CD4-positive, CD25-positive, alpha-beta regulatory T cell (primary cell): ENCODE measurements around the gene CATSPERZ. TPM values are rescaled to one million over a fixed set of nuclear protein-coding genes. Genes with fewer than 3 reads are reported as not detected.

Experiments used
- ATAC-seq, 2 donors: fragments of 150-1000 bp; cut with Tn5 transposase; one replicate each; pipeline ENCODE4 v1.10.0; 2021; ENCODE audit warnings: low read depth in 2 of 2, moderate number of reproducible peaks in 2 of 2, moderate library complexity in 1 of 2
- DNase-seq, 3 donors: peaks; one replicate each; pipeline versions ENCODE4 v3.0.0 to v3.0.0-alpha.2; 2012 to 2022; ENCODE audit warnings: mixed read lengths in 1 of 3
- H3K27ac ChIP-seq: one replicate; pipeline ENCODE4 v1.7.0; 2013; ENCODE audit warnings: mild to moderate bottlenecking, low read length; ENCODE audit not compliant: insufficient read depth, poor library complexity, severe bottlenecking
- H3K27me3 ChIP-seq: one replicate; pipeline ENCODE4 v1.7.0; 2013; ENCODE audit warnings: low read length; ENCODE audit not compliant: control insufficient read depth, insufficient read depth
- H3K36me3 ChIP-seq: one replicate; pipeline ENCODE4 v1.7.0; 2013; ENCODE audit warnings: mild to moderate bottlenecking, low read length, moderate library complexity; ENCODE audit not compliant: control insufficient read depth, insufficient read depth
- H3K4me1 ChIP-seq: 2 replicates; pipeline ENCODE4 v1.7.0; 2013; ENCODE audit warnings: mild to moderate bottlenecking, low read length; ENCODE audit not compliant: insufficient read depth, control insufficient read depth, poor library complexity, severe bottlenecking
- H3K4me3 ChIP-seq: one replicate; pipeline ENCODE4 v1.7.0; 2013; ENCODE audit warnings: low read depth, mild to moderate bottlenecking, low read length, moderate library complexity
- H3K9me3 ChIP-seq, 2 experiments: 1 replicate in 1 of 2; 2 replicates in 1 of 2; pipeline ENCODE4 v1.7.0; 2013; ENCODE audit warnings: low read length in 2 of 2, mild to moderate bottlenecking in 1 of 2, moderate library complexity in 1 of 2; ENCODE audit not compliant: control insufficient read depth in 2 of 2
- H3K27ac Mint-ChIP-seq, 3 donors: one replicate each; pipeline ENCODE4 v1.8.0; 2020 to 2022; ENCODE audit warnings: mild to moderate bottlenecking in 3 of 3, mixed read lengths in 3 of 3, moderate library complexity in 2 of 3
- H3K27me3 Mint-ChIP-seq: one replicate; pipeline ENCODE4 v1.8.0; 2022; ENCODE audit warnings: mild to moderate bottlenecking, mixed read lengths
- H3K36me3 Mint-ChIP-seq: one replicate; pipeline ENCODE4 v1.8.0; 2020; ENCODE audit warnings: mixed read lengths
- H3K4me1 Mint-ChIP-seq, 4 donors: one replicate each; pipeline ENCODE4 v1.8.0; 2020 to 2022; ENCODE audit warnings: mixed read lengths in 4 of 4, mild to moderate bottlenecking in 1 of 4
- H3K4me3 Mint-ChIP-seq, 4 donors: one replicate each; pipeline ENCODE4 v1.8.0; 2020 to 2022; ENCODE audit warnings: mild to moderate bottlenecking in 4 of 4, mixed read lengths in 4 of 4, moderate library complexity in 3 of 4
- H3K9me3 Mint-ChIP-seq, 7 donors: one replicate each; pipeline ENCODE4 v1.8.0; 2020 to 2022; ENCODE audit warnings: mixed read lengths in 7 of 7, mild to moderate bottlenecking in 3 of 7, moderate library complexity in 2 of 7
- polyA plus RNA-seq, 4 donors: library from polyadenylated mRNA; unstranded; fragments of 300-500 nt; fragmentation: Illumina TruSeq; gene quantifications; one replicate each; pipeline ENCODE4 v1.2.3, GENCODE V29; 2021
- total RNA-seq: library from RNA; stranded (reverse); gene quantifications from one replicate; pipeline ENCODE4 v1.2.3, GENCODE V29; 2022

Gene CATSPERZ
- total and polyA plus RNA-seq, 5 donors from 2014 or later = not detected

DNA sequence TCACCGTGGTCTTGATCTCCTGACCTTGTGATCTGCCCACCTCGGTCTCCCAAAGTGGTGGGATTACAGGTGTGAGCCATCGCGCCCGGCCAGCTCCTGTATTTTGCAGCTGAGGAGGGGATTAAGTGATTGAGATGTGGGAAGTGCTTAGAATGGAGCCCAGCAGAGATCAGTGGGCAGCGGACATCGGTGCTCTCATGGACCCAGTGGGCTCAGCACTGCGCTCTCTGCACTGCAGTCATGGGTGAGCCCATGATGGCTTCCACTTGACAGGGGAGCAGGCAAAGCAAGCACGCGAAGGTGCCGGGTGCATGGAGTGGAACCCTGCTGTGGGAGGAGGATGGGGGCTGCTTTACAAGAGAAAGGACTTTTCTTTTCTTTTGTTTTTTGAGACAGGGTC, 30.7 kb downstream of the CATSPERZ start:
- Histone ChIP-seq H3K4me3 (no peak overlapping the region), H3K4me1 (peaks cover 8% of the 10 kb centered on the region), H3K36me3 (peaks cover 6% of the 10 kb centered on the region), H3K27ac (no peak overlapping the region), H3K27me3 (no peaks in the 10 kb centered on the region), H3K9me3 (no peaks in the 10 kb centered on the region)
- H3K9me3 Mint-ChIP-seq = no peaks in the 10 kb centered on the region
- no peak for DNase-seq
- no peak for ATAC-seq
- H3K4me3 Mint-ChIP-seq = no peak overlapping the region
- no peaks in the 10 kb centered on the region for H3K27me3 Mint-ChIP-seq
- peak overlapping the region in 1 of 3 donors; percentile 66 for H3K27ac Mint-ChIP-seq
- no peaks in the 10 kb centered on the region for H3K36me3 Mint-ChIP-seq
- peaks cover 0 to 7% (median 6%) of the 10 kb centered on the region in 4 donors for H3K4me1 Mint-ChIP-seq

DNA sequence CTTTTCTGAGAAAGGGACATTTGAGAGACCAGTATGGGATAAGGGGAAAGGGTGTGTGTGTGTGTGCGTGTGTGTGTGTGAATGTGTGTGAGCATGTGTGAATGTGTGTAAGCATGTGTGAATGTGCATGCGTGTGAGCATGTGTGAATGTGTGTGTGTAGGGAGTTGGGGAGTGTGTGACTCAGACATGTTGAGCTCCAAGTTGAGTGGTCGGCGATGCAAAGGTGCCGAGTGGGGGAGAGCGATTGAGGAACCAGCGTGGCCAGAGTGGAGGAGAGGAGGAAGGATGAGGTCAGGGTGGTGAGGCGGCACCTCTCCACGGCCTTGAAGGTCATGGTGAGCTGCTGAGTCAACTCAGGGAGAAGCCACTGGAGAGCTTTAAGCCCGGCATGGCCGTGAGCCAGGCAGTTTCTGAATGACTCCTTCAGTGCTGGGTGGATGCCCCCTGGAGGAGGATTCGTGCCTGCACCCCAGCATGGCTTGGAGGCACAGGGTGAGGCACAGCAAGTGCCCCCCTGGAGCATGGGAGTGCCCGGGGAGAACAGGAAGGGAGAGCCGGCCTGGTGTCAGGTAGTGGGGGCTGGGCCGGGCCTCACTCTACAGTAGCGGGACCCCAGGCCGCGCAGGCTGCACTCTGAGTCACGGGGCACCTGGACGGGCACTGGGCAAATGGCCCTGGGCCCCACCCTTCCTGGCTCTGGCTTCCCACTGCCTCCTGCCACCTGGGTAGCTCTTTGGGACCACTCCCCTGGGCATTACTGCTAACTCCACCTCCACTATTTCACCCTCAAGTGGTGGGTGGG, 31.6 kb downstream of the CATSPERZ start:
- peak overlapping the region in 2 of 3 donors; percentile 28 to 66 for H3K27ac Mint-ChIP-seq
- peaks cover 6% of the 10 kb centered on the region for H3K36me3 ChIP-seq
- no peak overlapping the region for H3K27ac ChIP-seq
- peak; percentile 71 to 80 for ATAC-seq
- H3K27me3 Mint-ChIP-seq = no peaks in the 10 kb centered on the region
- H3K9me3 ChIP-seq = no peaks in the 10 kb centered on the region
- H3K27me3 ChIP-seq = no peaks in the 10 kb centered on the region
- no peaks in the 10 kb centered on the region for H3K36me3 Mint-ChIP-seq
- peak; percentile 42 to 82 (median 60) for DNase-seq
- peak overlapping the region in 2 of 4 donors; percentile 39 to 42 for H3K4me3 Mint-ChIP-seq
- no peaks in the 10 kb centered on the region for H3K9me3 Mint-ChIP-seq
- H3K4me1 Mint-ChIP-seq = peaks cover 0 to 7% (median 6%) of the 10 kb centered on the region in 4 donors
- no peak overlapping the region for H3K4me3 ChIP-seq
- H3K4me1 ChIP-seq = peaks cover 8% of the 10 kb centered on the region

DNA sequence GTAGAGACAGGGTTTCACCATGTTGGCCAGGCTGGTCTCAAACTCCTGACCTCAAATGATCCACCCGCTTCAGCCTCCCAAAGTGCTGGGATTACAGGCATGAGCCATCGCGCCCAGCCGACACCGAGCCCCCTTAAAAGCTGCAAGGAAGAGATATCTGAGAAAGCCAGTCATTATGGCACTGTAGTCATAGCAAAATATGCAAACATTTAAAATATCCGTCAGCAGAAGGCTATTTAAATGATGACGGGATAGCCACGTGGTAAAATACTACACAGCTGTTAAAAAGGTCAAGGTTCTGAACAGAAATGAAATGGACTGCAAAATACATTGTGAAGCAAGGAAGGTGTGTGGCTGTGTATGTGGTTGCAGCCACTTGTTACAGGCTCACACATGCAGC, 33.4 kb downstream of the CATSPERZ start:
- no peak overlapping the region for H3K27ac ChIP-seq
- Mint-ChIP-seq H3K27ac (peak overlapping the region in 1 of 3 donors; percentile 9), H3K9me3 (no peaks in the 10 kb centered on the region), H3K4me3 (peak overlapping the region in 1 of 4 donors; percentile 68), H3K36me3 (peaks cover 4% of the 10 kb centered on the region), H3K4me1 (peaks cover 0 to 18% (median 14%) of the 10 kb centered on the region in 4 donors), H3K27me3 (no peaks in the 10 kb centered on the region)
- ATAC-seq (no peak), DNase-seq (no peak)
- H3K27me3 ChIP-seq = no peaks in the 10 kb centered on the region
- peaks cover 8% of the 10 kb centered on the region for H3K4me1 ChIP-seq
- H3K9me3 ChIP-seq = no peaks in the 10 kb centered on the region
- peaks cover 6% of the 10 kb centered on the region for H3K36me3 ChIP-seq
- H3K4me3 ChIP-seq = no peak overlapping the region

DNA sequence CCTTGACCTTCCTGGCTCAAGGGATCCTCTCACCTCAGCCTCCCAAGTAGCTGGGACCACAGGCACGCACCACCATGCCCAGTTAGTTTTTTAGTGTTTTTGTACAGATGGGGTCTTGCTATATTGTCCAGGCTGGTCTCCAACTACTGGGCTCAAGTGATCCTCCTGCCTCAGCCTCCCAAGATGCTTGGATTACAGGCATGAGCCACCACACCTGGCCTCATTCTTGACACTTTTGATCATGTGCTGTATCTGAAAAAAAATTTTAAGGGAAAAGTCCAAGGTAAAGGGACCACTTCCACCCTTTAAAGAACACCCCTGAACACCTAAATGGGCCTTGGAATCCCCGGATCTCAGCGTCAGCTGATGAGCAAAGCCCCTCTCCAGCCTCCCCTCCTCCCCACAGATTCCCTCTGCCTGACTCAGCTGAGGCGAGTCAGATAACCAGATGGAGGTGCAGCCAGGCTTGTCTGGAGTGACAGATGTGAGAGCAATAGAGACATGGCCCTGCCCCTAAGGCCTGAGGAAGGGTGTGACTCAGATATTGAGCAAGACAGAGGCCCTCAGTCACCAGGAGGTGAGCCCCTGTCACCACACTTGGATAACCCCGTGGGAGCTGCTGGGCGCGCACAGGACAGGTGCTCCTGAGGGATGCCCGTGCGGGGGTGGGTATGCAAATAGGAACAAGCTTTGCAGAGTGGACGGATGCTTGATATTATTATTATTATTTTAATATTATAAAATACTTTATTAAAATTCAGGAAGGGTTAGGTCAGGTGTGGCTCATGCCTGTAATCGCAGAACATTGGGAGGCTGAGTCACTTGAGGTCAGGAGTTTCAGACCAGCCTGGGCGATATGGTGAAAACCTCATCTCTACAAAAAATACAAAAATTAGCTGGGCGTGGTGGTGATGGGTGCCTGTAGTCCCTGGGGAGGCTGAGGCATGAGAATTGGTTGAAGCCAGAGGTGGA, 34.9 kb downstream of the CATSPERZ start:
- peaks cover 4% of the 10 kb centered on the region for H3K36me3 Mint-ChIP-seq
- H3K4me3 ChIP-seq = no peak overlapping the region
- H3K4me3 Mint-ChIP-seq = no peak overlapping the region
- H3K27me3 ChIP-seq = no peaks in the 10 kb centered on the region
- peak in 1 of 2 donors; percentile 8 for ATAC-seq
- no peaks in the 10 kb centered on the region for H3K9me3 Mint-ChIP-seq
- no peak overlapping the region for H3K27ac ChIP-seq
- peaks cover 18% of the 10 kb centered on the region for H3K4me1 ChIP-seq
- peaks cover 9% of the 10 kb centered on the region for H3K36me3 ChIP-seq
- no peak overlapping the region for H3K27ac Mint-ChIP-seq
- H3K27me3 Mint-ChIP-seq = no peaks in the 10 kb centered on the region
- peaks cover 0 to 33% (median 24%) of the 10 kb centered on the region in 4 donors for H3K4me1 Mint-ChIP-seq
- no peaks in the 10 kb centered on the region for H3K9me3 ChIP-seq
- DNase-seq = peak in 1 of 3 donors; percentile 27

DNA sequence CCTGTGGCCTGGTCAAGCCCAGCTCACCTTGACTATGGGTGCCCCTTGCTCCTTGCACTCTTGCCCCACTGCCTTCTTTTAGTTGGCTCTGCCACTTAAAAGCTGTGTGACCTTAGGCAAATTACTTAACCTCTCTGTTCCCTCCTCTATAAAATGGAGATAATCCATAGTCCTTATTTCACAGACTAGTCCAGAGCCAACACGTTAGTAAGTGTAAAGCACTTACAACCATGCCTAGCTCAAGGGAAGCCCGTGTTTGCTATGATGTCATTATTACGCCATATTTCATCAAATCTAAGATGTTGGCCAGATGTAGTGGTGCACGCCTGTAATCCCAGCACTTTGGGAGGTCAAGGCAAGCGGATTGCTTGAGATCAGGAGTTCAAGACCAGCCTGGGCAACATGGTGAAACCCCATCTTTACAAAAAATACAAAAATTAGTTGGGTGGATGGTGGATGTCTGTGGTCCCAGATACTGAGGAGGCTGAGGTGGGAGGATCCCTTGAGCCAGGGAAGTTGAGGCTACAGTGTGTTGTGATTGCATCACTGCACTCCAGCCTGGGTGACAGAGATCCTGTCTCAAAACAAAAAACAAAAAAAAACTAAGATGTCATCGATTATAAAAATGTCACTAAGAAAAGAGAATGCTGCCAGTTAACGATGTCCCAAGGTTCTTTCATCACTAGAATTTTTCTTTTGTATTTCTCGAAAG, 37.5 kb downstream of the CATSPERZ start:
- Mint-ChIP-seq H3K27me3 (no peaks in the 10 kb centered on the region), H3K9me3 (no peaks in the 10 kb centered on the region), H3K4me1 (peaks cover 0 to 50% (median 25%) of the 10 kb centered on the region in 4 donors), H3K4me3 (peak overlapping the region; percentile 47 to 65 (median 51)), H3K36me3 (peaks cover 4% of the 10 kb centered on the region), H3K27ac (peak overlapping the region in 2 of 3 donors; percentile 46 to 95)
- ATAC-seq (no peak), DNase-seq (no peak)
- Histone ChIP-seq H3K36me3 (peaks cover 9% of the 10 kb centered on the region), H3K9me3 (no peaks in the 10 kb centered on the region), H3K4me3 (no peak overlapping the region), H3K27ac (no peak overlapping the region), H3K27me3 (no peaks in the 10 kb centered on the region), H3K4me1 (peaks cover 35% of the 10 kb centered on the region)

DNA sequence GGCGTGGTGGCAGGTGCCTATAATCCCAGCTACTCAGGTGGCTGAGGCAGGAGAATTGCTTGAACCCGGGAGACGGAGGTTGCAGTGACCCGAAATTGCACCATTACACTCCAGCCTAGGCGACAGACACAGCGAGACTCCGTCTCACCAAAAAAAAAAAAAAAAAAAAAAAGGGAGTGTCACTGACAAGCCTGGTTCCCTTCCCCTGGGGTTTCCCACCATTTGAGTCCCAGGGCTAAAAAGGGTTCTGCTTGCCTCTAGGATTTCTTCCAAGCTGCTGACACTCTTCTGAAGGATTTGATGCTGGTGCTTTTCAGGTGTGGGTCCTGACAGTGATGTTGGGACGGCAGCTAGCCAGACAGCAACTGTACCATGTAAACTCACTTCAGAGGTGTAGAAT, 38.6 kb downstream of the CATSPERZ start:
- H3K27ac Mint-ChIP-seq = peak overlapping the region; percentile 78 to 96 (median 95)
- H3K4me1 ChIP-seq = peaks cover 36% of the 10 kb centered on the region
- no peaks in the 10 kb centered on the region for H3K9me3 ChIP-seq
- H3K4me1 Mint-ChIP-seq = peaks cover 0 to 52% (median 25%) of the 10 kb centered on the region in 4 donors
- no peaks in the 10 kb centered on the region for H3K27me3 ChIP-seq
- H3K27me3 Mint-ChIP-seq = no peaks in the 10 kb centered on the region
- H3K4me3 ChIP-seq = no peak overlapping the region
- H3K4me3 Mint-ChIP-seq = peak overlapping the region; percentile 80 to 95 (median 88)
- H3K27ac ChIP-seq = peak overlapping the region; percentile 92
- no peaks in the 10 kb centered on the region for H3K9me3 Mint-ChIP-seq
- no peak for DNase-seq
- peaks cover 4% of the 10 kb centered on the region for H3K36me3 Mint-ChIP-seq
- no peak for ATAC-seq
- H3K36me3 ChIP-seq = peaks cover 14% of the 10 kb centered on the region

DNA sequence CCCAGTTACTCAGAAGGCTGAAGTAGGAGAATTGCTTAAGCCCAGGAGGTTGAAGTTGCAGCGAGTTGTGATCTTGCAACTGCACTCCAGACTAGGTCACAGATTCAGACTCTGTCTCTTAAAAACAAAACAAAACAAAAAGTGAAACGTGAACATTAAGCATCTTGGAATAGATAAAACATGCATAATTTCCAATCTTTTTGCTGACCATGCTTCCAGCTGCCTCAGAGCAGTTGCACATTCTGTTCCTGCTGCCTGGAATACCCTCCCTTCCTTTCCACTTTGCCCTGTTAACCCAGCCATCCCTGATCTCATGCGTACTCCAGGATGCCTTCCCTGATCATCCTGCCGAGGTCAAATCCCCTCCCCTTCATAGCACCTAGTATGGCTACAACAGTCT, 39.1 kb downstream of the CATSPERZ start:
- Histone ChIP-seq H3K36me3 (peaks cover 18% of the 10 kb centered on the region), H3K4me1 (peaks cover 36% of the 10 kb centered on the region), H3K27me3 (no peaks in the 10 kb centered on the region), H3K9me3 (no peaks in the 10 kb centered on the region), H3K27ac (peak overlapping the region; percentile 92), H3K4me3 (peak overlapping the region; percentile 68)
- ATAC-seq (no peak), DNase-seq (peak in 1 of 3 donors; percentile 36)
- peaks cover 4% of the 10 kb centered on the region for H3K36me3 Mint-ChIP-seq
- no peaks in the 10 kb centered on the region for H3K9me3 Mint-ChIP-seq
- H3K27ac Mint-ChIP-seq = peak overlapping the region; percentile 95 to 97 (median 96)
- H3K4me3 Mint-ChIP-seq = peak overlapping the region; percentile 80 to 95 (median 88)
- peaks cover 0 to 52% (median 25%) of the 10 kb centered on the region in 4 donors for H3K4me1 Mint-ChIP-seq
- H3K27me3 Mint-ChIP-seq = no peaks in the 10 kb centered on the region
